ENCODE results near the gene MISP3.

Gene MISP3

DNA sequence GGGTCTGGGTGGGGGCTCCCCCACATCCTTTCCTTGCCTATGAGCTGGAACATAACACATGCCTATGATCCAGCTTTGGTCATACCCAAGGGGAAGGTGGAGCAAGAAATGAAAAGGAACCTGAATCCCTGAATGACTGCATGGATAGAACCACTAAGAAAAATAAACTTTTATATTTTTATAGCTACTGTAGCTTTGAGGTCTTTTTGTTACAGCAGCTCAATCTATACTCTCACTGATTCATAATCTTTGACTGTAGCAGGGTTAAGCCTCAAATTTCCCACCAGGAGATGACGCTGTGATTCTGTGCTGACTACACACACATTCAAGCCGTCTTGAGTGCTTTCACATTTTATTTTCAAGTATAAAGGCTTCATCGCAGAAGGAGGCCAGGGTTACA is 19.6 kb upstream of the MISP3 start:
- in situ Hi-C loops (cut with MboI; ENCODE audit: low sequenced_read_pairs), result loop anchor here (25.0 kb wide), 1 partner anchor 441 kb away; no protein-coding TSS in a partner anchor

DNA sequence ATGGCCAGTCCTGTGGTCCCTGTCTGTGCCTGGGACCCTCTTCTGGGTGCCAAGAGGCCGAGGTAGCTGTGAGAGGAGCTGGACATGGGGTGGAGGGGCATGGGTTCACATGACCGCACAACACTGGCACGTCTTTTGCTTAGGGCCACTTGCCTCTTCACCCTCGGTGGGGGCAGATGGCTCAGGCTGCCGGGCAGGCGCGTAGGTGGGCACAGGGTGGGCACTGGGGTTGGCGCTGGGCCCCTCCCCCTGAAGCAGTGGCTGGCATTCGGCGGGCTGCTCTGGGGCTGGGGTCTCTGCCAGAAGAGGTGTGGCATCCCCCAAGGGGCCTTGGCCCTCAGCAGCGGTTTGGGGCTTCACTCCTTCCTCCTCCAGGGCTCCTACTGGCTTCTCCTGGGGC is 19.1 kb upstream of the MISP3 start:
- in situ Hi-C loops (cut with MboI; ENCODE audit: low sequenced_read_pairs), result loop anchor here (25.0 kb wide), 1 partner anchor 441 kb away; no protein-coding TSS in a partner anchor

DNA sequence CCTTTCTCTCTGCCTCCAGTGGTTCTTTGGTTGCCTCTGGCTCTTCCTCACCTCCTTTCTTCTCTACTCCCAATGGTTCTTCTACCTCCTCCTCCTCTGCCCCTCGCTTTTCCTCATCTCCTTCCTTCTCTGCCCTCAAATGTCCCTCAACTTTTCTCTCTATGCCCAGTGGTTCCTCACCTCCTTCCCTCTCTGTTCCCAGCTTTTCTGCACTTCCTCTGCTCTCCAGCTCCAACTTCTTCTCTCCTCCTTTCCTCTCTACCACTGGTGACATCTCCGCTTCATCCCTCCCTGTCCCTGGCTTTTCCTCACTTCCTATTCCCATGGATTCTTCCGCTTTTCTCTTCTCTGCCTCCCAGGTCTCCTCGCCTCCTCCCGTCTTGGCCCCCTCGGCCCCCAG is 18.5 kb upstream of the MISP3 start:
- in situ Hi-C loops (cut with MboI; ENCODE audit: low sequenced_read_pairs), result loop anchor here (25.0 kb wide), 1 partner anchor 442 kb away; no protein-coding TSS in a partner anchor

DNA sequence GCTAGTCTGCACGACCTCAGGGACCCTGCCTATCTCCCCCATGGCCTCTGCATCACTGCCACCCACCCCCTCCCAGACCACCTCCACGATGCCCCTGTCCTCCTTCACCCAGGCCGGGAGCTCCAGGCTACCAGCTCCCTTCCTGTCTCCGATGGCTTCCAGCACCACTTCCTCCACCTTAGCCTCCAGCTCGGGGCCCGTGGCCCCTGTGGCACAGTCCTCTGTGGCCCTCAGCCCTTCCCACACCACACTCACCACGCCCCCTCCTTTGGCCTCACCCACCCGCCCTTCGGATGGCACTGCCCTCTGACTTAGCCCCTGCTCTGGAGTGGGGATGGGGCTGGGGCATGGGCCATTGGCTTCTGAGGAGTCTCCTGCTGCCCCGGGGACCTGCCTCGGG is 17.9 kb upstream of the MISP3 start:
- in situ Hi-C loops (cut with MboI; ENCODE audit: low sequenced_read_pairs), result loop anchor here (25.0 kb wide), 1 partner anchor 442 kb away; no protein-coding TSS in a partner anchor

DNA sequence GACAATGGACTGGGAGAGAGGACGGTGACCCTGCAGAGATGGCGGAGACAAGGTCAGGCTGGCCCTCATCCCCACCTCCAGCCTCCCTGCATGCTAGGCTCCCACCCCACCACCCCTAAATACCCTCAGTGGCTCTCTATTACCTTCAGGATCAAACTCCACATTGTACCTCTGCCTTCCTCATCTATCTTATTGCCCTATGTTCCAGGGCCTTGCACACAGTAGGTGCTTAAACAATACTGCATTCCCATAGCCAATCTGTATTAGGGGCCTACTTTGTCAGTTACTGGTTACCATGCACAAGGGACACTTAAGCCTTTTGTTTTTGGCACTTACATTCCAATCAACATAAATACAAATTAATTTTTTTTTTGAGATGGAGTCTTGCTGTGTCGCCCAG is 17.2 kb upstream of the MISP3 start:
- in situ Hi-C loops (cut with MboI; ENCODE audit: low sequenced_read_pairs), result loop anchor here (25.0 kb wide), 1 partner anchor 443 kb away; no protein-coding TSS in a partner anchor

DNA sequence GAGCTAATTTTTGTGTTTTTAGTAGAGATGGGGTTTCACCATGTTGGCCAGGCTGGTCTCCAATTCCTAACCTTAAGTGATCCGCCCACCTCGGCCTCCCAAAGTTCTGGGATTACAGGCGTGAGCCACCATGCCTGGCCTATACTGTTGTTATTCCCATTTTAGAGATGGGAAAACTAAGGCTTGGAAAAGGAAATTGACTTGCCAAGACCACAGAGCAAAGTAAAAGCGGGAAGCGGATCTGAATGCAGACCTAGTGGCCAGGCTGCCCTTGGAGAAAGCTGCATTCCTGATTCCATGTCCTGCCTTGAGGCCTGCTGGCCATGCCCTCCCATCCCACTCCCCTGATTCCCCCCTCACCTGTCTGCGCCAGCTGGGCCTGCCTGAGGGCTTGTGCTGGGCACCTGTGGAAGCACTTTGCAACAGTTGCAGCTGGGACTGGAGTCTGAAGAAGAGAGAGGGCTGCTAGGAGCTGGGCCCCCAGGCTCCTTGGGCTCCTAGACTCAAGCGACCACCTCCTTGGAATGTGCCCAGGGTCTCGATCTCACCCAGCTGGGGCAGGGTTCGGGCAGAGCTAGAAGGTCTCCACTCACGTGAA is 16.4 kb upstream of the MISP3 start:
- in situ Hi-C loops (cut with MboI; ENCODE audit: low sequenced_read_pairs), result loop anchor here (25.0 kb wide), 1 partner anchor 444 kb away; no protein-coding TSS in a partner anchor

DNA sequence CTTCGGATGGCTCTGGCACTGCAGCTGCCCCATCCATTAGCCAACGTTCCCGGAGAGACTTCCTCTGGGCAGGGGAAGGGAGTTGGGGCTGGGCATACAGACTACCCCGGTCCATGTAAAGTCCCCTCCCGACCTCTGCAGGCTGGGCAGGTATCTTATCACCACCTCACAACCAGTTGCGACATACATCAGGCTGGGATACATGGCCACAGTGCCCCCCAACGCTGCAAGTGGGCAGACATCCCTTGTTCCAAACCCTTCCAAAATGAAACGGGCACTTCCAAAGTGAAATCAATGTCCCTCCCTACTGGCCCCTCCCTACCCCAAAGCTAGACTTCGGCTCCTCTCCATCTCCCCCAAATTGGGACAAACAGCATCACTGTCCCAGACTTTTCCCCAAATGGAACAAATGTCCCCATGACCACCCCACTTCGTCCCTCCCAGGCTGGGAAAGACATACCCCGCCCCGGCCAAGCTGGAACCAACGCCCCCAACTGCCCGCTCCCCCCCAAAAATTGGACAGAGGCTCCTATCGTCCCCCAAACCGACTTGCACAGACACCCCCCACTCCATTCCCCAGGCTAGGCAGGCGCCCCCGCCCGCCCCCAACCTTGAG is 15.7 kb upstream of the MISP3 start:
- in situ Hi-C loops (cut with MboI; ENCODE audit: low sequenced_read_pairs), result loop anchor here (25.0 kb wide), 1 partner anchor 445 kb away; no protein-coding TSS in a partner anchor

DNA sequence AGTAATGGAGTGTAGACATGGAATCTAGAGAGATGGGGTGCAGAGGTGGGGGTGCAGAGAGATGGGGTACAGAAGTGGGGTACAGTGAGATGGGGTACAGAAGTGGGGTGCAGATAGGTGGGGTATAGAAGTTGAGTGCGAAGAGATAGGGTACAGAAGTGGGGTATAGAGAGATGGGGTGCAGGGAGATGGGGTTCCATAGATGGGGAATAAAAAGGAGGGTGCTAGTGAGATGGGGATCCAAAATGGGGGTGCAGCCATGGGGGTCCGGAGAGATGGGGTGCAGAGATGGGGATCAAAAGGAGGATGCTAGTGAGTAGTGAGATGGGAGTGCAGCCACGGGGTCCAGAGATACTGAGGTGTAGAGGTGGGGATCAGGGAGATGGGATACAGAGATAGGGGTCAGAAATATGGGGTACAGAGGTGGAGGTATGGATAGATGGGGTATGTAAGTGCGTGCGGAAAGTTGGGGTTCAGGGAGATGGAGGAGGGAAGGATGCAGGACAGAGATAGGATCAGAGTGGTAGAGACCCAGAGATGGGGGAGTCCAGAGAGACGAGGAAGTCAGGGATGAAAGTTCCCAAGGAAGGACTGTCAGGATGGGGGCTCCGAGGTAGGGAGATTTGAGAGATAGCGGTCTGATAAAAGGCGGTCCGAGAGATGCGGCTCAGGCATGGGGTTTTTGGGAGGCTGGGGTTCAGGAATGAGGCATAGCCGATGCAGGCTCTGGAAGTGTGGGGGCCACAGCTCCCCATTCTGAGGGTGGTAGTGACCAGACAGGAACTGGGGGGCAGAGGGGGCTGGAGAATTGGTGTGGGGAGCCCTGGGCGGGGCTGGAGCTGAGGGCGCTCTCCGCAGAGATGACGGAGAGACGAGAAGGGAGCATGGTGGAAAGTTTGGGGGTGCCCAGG is 14.1 kb upstream of the MISP3 start:
- in situ Hi-C loops (cut with MboI; ENCODE audit: low sequenced_read_pairs), result loop anchor here (25.0 kb wide), 1 partner anchor 446 kb away; no protein-coding TSS in a partner anchor

DNA sequence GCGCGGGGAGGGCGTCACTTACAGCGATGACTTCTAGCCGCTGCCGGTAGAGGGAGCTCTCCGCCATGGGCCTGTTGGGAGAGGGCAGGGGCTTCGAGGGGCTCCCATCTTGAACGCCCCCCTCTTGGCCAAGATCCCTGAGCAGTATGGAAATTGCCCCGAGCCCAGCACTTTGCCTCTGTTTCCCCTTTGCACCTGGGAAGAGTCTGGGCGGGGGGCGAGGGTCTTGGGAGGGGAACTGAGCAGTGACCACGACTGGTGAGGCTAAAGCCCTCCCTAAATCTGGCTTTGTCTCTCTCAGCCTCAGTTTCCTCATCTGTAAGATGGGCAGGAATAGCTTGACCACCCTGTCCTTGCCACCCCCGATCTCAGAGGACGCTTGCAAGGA is 13.5 kb upstream of the MISP3 start:
- in situ Hi-C loops (cut with MboI; ENCODE audit: low sequenced_read_pairs), result loop anchor here (25.0 kb wide), 1 partner anchor 447 kb away; no protein-coding TSS in a partner anchor

DNA sequence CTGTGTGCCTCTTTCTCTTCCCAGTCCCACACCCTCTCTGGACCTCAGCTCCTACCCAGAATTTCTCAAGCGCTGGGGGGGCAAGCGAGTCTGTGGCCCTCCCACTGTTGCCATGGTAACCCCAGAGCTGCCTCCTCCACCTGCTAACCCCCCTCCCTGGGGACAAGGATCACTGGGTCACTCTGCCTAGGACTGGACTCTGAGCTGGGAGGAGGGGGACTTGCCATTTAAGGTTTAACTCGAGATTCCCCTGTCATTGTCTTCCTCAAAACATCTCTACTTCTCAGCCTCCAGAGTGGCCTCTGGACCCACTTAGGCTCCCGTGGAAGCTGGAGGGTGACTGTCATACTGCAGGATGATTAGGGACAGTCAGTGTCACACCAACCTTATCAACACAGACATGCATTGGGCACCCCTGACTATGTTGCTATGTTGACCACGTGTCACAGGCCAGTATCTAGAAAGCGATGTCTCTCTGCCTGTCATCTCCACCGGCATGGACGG is 12.9 kb upstream of the MISP3 start:
- in situ Hi-C loops (cut with MboI; ENCODE audit: low sequenced_read_pairs), result loop anchor here (25.0 kb wide), 1 partner anchor 447 kb away; no protein-coding TSS in a partner anchor

DNA sequence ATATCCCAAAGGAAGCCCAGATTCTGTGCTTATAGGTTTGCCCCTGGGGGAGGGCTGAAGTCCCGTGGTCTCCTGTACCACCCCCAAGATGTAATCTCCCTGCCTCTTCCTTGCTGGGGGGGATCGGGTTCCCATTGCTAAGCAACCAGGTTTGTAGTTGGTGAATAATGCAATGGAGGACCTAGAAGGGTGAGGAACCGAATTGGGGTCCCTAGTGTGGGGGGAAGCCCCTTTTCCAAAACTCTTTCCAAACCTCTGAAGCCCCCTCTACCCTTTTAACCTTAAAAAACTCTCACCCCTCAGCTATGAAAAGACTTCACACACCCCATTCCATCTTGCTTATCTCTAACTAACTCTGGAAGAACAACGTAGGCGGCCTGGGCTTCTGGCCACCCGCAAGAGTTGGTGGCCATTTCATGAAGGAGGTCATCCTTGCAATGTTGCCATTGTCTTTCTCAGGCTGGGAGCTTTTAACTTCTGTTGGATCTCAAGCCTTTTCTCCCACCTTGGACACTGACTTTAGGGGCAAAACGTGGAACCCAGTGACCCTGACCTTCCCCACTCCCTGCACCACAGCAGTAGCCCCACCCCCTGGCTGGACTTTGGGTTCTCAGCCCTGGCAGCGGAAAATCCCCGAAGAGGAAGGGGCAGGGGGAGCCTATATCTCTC is 11.4 kb upstream of the MISP3 start:
- in situ Hi-C loops (cut with MboI; ENCODE audit: low sequenced_read_pairs), result loop anchor here (25.0 kb wide), 1 partner anchor 449 kb away; no protein-coding TSS in a partner anchor

DNA sequence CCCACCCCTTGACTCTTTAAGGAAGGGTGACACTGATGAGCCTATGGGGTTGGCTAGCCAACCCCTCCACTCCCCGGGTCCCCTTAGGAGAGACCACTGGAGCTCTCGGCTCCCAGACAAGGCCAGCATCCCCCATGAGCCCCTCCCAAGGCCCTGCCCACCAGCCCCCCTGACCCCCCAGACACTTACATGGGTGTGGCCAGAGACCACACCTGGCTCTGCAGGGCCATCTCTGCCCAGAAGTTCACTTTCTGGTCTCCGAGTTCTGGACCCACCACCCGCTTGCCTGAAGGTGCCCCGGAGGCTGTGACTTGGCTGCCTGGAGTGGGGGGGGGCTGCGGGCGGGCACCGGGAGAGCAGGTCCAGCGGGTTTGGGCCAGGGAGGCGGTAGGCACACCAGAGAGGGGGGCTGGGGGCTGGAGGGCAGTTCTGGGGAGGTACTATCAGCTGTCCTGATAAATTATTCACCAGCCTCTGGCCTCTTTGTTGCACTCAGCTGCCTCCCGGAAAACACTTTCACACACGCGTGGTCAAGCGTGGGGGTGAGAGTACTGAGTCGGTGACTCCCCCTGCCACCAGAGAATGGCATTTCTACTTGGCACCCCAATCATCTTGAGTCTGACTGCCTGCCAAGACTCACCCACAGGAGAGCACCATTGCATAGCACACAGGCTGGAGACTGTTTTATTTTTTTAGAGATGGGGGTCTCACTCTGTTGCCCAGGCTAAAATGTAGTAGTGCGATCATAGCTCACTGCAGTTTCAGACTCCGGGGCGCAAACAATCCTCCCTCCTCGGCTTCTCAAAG is 10.6 kb upstream of the MISP3 start, which contains the start of gene PALM3:
TSS of gene PALM3 (minus strand) at position 326 of the 807 bp plus-strand sequence. CDS start at position 230, 96 bp downstream.
- in situ Hi-C loops (cut with MboI; ENCODE audit: low sequenced_read_pairs), result loop anchor here (25.0 kb wide), 1 partner anchor 450 kb away; no protein-coding TSS in a partner anchor

DNA sequence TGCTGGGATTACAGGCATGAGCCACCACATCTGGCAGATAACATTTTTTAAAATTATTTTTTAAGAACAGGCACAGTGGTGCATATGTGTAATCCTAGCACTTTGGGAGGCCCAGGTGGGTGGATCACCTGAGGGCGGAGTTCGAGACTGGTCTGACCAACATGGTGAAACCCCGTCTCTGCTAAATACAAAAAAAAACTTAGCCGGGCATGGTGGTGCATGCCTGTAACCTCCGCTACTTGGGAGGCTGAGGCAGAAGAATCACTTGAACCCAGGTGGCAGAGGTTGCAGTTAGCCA is 10.1 kb upstream of the MISP3 start:
- in situ Hi-C loops (cut with MboI; ENCODE audit: low sequenced_read_pairs), result loop anchor here (25.0 kb wide), 1 partner anchor 450 kb away; no protein-coding TSS in a partner anchor

DNA sequence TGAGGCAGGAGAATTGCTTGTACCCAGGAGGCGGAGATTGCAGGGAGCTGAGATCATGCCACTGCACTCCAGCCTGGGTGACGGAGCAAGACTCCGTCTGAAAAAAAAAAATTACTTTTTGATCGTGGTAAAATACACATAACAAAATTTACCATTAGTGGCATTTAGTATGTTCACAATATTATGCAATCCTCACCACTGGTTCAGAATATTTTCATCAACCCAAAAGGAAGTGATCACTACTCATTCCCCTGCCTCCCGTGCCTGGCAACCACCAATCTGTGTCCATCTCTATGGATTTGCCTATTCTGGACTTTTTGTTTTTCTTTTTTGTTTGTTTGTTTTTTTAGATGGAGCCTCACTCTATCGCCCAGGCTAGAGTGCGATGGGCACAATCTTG is 9.5 kb upstream of the MISP3 start:
- in situ Hi-C loops (cut with MboI; ENCODE audit: low sequenced_read_pairs), result loop anchor here (25.0 kb wide), 1 partner anchor 451 kb away; no protein-coding TSS in a partner anchor

DNA sequence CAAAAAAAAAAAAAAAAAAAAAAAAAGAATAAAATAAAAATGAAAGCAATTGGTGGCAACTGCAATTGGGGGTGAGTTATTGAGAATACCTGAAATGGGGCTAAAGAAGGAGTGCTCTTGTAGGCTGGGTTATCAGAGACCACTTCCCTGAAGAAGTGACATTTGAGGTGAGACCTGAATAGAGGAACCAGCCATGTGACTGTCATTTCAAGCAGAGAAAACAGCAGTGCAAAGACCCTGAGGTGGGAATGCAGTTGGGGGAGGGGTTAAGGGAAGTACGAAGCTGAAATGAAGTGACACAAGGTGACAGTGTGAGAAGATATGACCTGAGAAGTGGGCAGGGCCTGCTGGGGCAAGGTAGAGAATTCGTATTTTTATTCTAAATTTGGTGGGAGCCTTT is 6.5 kb upstream of the MISP3 start:
- in situ Hi-C loops (cut with MboI; ENCODE audit: low sequenced_read_pairs), result loop anchor here (25.0 kb wide), 1 partner anchor 454 kb away; no protein-coding TSS in a partner anchor

DNA sequence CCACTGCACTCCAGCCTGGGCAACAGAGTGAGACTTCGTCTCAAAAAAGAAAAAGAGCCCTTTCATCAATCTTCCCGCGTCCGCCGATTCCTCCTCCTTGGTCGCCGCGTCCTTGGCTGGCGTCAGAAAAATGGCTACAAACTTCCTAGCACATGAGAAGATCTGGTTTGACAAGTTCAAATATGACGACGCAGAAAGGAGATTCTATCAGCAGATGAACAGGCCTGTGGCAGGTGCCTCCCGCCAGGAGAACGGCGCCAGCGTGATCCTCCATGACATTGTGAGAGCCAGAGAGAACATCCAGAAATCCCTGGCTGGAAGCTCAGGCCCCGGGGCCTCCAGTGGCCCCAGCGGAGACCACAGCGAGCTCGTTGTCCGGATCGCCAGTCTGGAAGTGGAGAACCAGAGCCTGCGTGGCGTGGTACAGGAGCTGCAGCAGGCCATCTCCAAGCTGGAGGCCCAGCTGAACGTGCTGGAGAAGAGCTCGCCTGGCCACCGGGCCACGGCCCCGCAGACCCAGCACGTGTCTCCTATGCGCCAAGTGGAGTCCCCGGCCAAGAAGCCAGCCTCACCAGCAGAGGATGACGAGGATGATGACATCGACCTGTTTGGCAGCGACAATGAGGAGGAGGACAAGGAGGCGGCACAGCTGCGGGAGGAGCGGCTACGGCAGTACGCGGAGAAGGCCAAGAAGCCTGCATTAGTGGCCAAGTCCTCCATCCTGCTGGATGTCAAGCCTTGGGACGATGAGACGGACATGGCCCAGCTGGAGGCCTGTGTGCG is 2.1 kb upstream of the MISP3 start:
- in situ Hi-C loops (cut with MboI; ENCODE audit: low sequenced_read_pairs), result loop anchor here (5.0 to 25.0 kb wide), 2 partner anchors 188 to 458 kb away; no protein-coding TSS in a partner anchor

DNA sequence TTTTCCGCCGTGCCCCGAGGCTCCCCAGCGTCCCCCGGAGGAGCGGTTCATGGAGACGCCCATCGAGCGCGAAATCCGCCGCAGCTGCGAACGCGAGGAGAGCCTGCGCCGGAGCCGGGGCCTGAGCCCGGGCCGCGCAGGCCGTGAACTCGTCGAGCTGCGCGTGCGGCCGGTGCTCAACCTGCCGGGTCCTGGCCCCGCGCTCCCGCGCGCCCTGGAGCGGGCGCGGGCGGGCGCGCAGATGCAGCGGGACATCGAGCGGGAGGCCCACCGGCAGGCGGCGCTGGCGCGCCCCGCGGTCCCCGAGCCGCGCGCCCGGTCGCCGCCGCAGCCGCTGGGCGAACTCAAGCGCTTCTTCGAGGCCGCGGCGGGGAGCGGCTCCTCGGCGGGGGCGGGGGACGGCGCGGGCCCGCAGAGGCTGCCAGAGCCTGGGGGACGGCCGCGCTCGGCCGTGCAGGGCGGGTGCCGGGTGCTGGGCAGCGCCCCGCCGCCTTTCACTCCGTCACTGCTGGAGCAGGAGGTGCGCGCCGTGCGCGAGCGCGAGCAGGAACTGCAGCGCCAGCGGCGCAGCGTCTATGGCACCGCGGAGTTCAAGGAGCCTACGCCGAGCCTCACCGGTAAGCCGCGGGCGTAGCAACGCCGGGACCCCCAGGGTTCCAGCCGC is 807 bp downstream of the MISP3 start:
- in situ Hi-C loops (cut with MboI; ENCODE audit: low sequenced_read_pairs), result loop anchor here (5.0 to 25.0 kb wide), 2 partner anchors 191 to 461 kb away; no protein-coding TSS in a partner anchor
